GM21825 (cell line): ENCODE data around the gene PXYLP1.
A peak's percentile ranks its signal among the peaks of the same experiment; 100 is the strongest.
"Not testable (repeated sequence)": the region's sequence is repeated elsewhere in the genome, so short reads cannot be mapped to it uniquely, and the experiment has no call there.

Experiments
- ATAC-seq: cut with Tn5 transposase; IDR thresholded peaks from one replicate; pipeline ENCODE4 v1.9.1; 2021; ENCODE audit warnings: mild to moderate bottlenecking, moderate library complexity; ENCODE audit not compliant: unreplicated experiment

Gene PXYLP1

GRCh38 chr3:141291559-141292355 is 60.1 kb downstream of the PXYLP1 start:
- no peak for ATAC-seq

GRCh38 chr3:141292356-141293058 is 60.9 kb downstream of the PXYLP1 start:
- no peak for ATAC-seq

- ATAC-seq, result no peak
Observed at GRCh38 chr3:141294301-141294700, 62.7 kb downstream of the PXYLP1 start.

- no peak for ATAC-seq
Observed at GRCh38 chr3:141294848-141295247, 63.2 kb downstream of the PXYLP1 start.

GRCh38 chr3:141300426-141300825 is 68.8 kb downstream of the PXYLP1 start:
- not testable (repeated sequence) for ATAC-seq

- ATAC-seq, result no peak
Observed at GRCh38 chr3:141302364-141303141, 70.9 kb downstream of the PXYLP1 start.

GRCh38 chr3:141303481-141304223 is 72.0 kb downstream of the PXYLP1 start:
- ATAC-seq, result no peak

GRCh38 chr3:141305436-141305835 is 73.8 kb downstream of the PXYLP1 start:
- ATAC-seq, result no peak

GRCh38 chr3:141306276-141306675 is 74.7 kb downstream of the PXYLP1 start:
- no peak for ATAC-seq

- ATAC-seq, result no peak
Observed at GRCh38 chr3:141306922-141307321, 75.3 kb downstream of the PXYLP1 start.

GRCh38 chr3:141307351-141308059 is 75.9 kb downstream of the PXYLP1 start:
- no peak for ATAC-seq

- no peak for ATAC-seq
Observed at GRCh38 chr3:141308588-141309218, 77.1 kb downstream of the PXYLP1 start.

- ATAC-seq, result no peak
Observed at GRCh38 chr3:141311170-141311495, 79.5 kb downstream of the PXYLP1 start.

- peak; percentile 98 for ATAC-seq
Observed at GRCh38 chr3:141311496-141312353, 80.1 kb downstream of the PXYLP1 start.

- no peak for ATAC-seq
Observed at GRCh38 chr3:141312354-141313092, 80.9 kb downstream of the PXYLP1 start.

GRCh38 chr3:141313093-141313683 is 81.6 kb downstream of the PXYLP1 start:
- ATAC-seq, result no peak

- ATAC-seq, result not testable (repeated sequence)
Observed at GRCh38 chr3:141314415-141314814, 82.8 kb downstream of the PXYLP1 start.

- no peak for ATAC-seq
Observed at GRCh38 chr3:141316851-141317250, 85.2 kb downstream of the PXYLP1 start.
